ENCODE data around the gene SLC25A38. TPM values are rescaled to one million over a fixed set of nuclear protein-coding genes. Genes with fewer than 3 reads are reported as not detected.

The SLC25A38 gene
- total and polyA plus RNA-seq, 9 of the 15 experiments (the other 6 are each of a cell fraction or from before 2014, with no cell fraction given) = 13.5 to 51.1 (median 30.6) TPM

DNA sequence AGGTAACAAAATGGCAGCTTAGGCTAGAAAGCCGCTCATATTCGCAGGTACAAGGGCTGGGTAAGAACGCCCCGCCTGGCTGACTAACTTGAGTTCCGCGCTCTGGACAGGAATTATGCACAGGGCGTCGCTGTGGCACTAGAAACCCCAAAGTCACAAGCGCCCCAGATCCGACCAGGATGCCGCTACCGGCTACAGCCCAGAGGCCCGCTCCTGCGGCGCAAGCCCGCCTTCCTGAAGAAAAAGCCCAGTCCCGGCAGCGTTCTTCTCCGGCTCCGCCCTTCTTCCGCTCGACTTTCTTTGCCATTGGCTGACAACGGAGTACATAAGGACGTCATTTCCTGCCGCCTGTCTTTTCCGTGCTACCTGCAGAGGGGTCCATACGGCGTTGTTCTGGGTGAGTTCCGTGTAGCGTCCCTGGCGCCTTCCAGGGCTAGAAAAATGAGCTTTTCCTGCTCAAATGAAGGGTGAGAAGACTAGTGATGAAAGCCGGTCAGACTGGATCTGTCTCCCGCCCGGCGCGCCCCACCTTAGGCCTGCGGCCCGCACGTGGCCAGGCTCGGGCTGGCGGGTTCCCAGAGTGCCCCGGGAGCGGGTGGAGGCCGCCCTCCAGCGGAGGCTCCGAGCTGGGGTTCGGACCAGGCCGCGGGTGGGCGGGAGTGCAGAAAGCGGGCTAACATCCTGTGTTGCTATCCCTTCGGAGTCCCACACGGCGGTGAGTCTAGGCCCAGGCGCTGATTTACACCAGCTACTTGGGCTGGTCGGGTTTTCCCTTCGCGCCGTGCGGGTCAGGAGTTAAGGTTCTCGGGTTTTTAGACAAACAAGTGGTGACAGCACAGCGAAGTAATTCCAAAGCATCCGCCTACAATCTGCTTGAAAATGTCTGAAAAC, 23.4 kb downstream of the SLC25A38 start, which contains the start of gene RPSA (continued):
- TF ChIP-seq, protein P1, sequence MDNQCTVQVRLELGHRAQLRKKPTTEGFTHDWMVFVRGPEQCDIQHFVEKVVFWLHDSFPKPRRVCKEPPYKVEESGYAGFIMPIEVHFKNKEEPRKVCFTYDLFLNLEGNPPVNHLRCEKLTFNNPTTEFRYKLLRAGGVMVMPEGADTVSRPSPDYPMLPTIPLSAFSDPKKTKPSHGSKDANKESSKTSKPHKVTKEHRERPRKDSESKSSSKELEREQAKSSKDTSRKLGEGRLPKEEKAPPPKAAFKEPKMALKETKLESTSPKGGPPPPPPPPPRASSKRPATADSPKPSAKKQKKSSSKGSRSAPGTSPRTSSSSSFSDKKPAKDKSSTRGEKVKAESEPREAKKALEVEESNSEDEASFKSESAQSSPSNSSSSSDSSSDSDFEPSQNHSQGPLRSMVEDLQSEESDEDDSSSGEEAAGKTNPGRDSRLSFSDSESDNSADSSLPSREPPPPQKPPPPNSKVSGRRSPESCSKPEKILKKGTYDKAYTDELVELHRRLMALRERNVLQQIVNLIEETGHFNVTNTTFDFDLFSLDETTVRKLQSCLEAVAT (IDR thresholded peaks at IDR 0.05) = peak; percentile 41 to 69; a peak in 2 of 4 replicates
- TF ChIP-seq, protein P2, sequence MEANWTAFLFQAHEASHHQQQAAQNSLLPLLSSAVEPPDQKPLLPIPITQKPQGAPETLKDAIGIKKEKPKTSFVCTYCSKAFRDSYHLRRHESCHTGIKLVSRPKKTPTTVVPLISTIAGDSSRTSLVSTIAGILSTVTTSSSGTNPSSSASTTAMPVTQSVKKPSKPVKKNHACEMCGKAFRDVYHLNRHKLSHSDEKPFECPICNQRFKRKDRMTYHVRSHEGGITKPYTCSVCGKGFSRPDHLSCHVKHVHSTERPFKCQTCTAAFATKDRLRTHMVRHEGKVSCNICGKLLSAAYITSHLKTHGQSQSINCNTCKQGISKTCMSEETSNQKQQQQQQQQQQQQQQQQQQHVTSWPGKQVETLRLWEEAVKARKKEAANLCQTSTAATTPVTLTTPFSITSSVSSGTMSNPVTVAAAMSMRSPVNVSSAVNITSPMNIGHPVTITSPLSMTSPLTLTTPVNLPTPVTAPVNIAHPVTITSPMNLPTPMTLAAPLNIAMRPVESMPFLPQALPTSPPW (CRISPR knock-in tag; IDR thresholded peaks at IDR 0.05) = peak; percentile 75
- TF ChIP-seq ELF1 (tag; IDR thresholded peaks at IDR 0.05) (peak; percentile 91), TRIM28 (IDR thresholded peaks at IDR 0.05) (peak; percentile 73; the same call in 1 of the 2 replicates), PHF20 (IDR thresholded peaks at IDR 0.05; ENCODE audit: partially characterized antibody) (peak; percentile 93), HMG20A (CRISPR knock-in tag; conservative IDR thresholded peaks at IDR 0.05) (no peak), SAFB (IDR thresholded peaks at IDR 0.05; ENCODE audit: borderline replicate concordance, low read depth, low read length) (0 out of 2 replicates have a peak, but pooled peaks have one; percentile 12), CBX5 (IDR thresholded peaks at IDR 0.05; ENCODE audit: borderline replicate concordance, low read depth) (no peak; the same call in 1 of the 2 replicates), TRIM24 (IDR thresholded peaks at IDR 0.05) (peak in 1 of 2 experiments; percentile 50; a peak in 2 of 4 replicates), HIVEP1 (CRISPR knock-in tag; IDR thresholded peaks at IDR 0.05) (0 out of 2 replicates have a peak, but pooled peaks have one; percentile 65), RFX1 (IDR thresholded peaks at IDR 0.05) (no peak), JUND (IDR thresholded peaks at IDR 0.05; ENCODE audit: borderline replicate concordance, low read depth, low read length) (peak; percentile 66), JUND (tag; IDR thresholded peaks at IDR 0.05; ENCODE audit: borderline replicate concordance, low read depth, low read length) (no peak; the same call in 2 of the 3 replicates), HOXB6 (CRISPR knock-in tag; IDR thresholded peaks at IDR 0.05; ENCODE audit: borderline replicate concordance) (0 out of 2 replicates have a peak, but pooled peaks have one; percentile 33)
- TF ChIP-seq, protein P3, sequence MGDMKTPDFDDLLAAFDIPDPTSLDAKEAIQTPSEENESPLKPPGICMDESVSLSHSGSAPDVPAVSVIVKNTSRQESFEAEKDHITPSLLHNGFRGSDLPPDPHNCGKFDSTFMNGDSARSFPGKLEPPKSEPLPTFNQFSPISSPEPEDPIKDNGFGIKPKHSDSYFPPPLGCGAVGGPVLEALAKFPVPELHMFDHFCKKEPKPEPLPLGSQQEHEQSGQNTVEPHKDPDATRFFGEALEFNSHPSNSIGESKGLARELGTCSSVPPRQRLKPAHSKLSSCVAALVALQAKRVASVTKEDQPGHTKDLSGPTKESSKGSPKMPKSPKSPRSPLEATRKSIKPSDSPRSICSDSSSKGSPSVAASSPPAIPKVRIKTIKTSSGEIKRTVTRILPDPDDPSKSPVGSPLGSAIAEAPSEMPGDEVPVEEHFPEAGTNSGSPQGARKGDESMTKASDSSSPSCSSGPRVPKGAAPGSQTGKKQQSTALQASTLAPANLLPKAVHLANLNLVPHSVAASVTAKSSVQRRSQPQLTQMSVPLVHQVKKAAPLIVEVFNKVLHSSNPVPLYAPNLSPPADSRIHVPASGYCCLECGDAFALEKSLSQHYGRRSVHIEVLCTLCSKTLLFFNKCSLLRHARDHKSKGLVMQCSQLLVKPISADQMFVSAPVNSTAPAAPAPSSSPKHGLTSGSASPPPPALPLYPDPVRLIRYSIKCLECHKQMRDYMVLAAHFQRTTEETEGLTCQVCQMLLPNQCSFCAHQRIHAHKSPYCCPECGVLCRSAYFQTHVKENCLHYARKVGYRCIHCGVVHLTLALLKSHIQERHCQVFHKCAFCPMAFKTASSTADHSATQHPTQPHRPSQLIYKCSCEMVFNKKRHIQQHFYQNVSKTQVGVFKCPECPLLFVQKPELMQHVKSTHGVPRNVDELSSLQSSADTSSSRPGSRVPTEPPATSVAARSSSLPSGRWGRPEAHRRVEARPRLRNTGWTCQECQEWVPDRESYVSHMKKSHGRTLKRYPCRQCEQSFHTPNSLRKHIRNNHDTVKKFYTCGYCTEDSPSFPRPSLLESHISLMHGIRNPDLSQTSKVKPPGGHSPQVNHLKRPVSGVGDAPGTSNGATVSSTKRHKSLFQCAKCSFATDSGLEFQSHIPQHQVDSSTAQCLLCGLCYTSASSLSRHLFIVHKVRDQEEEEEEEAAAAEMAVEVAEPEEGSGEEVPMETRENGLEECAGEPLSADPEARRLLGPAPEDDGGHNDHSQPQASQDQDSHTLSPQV (IDR thresholded peaks at IDR 0.05) = peak; percentile 91
- TF ChIP-seq, protein P4, sequence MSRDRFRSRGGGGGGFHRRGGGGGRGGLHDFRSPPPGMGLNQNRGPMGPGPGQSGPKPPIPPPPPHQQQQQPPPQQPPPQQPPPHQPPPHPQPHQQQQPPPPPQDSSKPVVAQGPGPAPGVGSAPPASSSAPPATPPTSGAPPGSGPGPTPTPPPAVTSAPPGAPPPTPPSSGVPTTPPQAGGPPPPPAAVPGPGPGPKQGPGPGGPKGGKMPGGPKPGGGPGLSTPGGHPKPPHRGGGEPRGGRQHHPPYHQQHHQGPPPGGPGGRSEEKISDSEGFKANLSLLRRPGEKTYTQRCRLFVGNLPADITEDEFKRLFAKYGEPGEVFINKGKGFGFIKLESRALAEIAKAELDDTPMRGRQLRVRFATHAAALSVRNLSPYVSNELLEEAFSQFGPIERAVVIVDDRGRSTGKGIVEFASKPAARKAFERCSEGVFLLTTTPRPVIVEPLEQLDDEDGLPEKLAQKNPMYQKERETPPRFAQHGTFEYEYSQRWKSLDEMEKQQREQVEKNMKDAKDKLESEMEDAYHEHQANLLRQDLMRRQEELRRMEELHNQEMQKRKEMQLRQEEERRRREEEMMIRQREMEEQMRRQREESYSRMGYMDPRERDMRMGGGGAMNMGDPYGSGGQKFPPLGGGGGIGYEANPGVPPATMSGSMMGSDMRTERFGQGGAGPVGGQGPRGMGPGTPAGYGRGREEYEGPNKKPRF (IDR thresholded peaks at IDR 0.05; ENCODE audit: low read depth, low read length) = no peak
- TF ChIP-seq, protein P5, sequence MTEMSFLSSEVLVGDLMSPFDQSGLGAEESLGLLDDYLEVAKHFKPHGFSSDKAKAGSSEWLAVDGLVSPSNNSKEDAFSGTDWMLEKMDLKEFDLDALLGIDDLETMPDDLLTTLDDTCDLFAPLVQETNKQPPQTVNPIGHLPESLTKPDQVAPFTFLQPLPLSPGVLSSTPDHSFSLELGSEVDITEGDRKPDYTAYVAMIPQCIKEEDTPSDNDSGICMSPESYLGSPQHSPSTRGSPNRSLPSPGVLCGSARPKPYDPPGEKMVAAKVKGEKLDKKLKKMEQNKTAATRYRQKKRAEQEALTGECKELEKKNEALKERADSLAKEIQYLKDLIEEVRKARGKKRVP (CRISPR knock-in tag; IDR thresholded peaks at IDR 0.05) = peak; percentile 58; the same call in 1 of the 2 replicates

Measured in K562 (cell line).